CMK (cell line): ENCODE results near the gene TTC22.

ENCODE experiments used
- DNase-seq: peaks from one replicate; pipeline ENCODE4 v3.0.0-alpha.2; 2010; ENCODE audit warnings: low read depth

TTC22 gene

GRCh38 chr1:54834007-54834541, 33.0 kb upstream of the TTC22 start:
- no peak for DNase-seq

GRCh38 chr1:54833121-54833520, 32.0 kb upstream of the TTC22 start:
- no peak for DNase-seq

GRCh38 chr1:54826226-54826816, 25.2 kb upstream of the TTC22 start:
- DNase-seq = no peak

- DNase-seq = no peak
These were observed 24.6 kb upstream of the TTC22 start for GRCh38 chr1:54825696-54826095.

GRCh38 chr1:54823670-54824069, 22.5 kb upstream of the TTC22 start:
- no peak for DNase-seq

GRCh38 chr1:54819733-54820132, 18.6 kb upstream of the TTC22 start:
- DNase-seq = no peak

GRCh38 chr1:54819195-54819536, 18.0 kb upstream of the TTC22 start:
- DNase-seq = no peak

- DNase-seq = no peak
These were observed 17.5 kb upstream of the TTC22 start for GRCh38 chr1:54818461-54819194.

GRCh38 chr1:54816951-54817350, 15.8 kb upstream of the TTC22 start:
- DNase-seq = no peak

GRCh38 chr1:54816130-54816529, 15.0 kb upstream of the TTC22 start:
- no peak for DNase-seq

GRCh38 chr1:54815086-54815876, 14.2 kb upstream of the TTC22 start:
- DNase-seq = no peak

GRCh38 chr1:54814571-54814970, 13.4 kb upstream of the TTC22 start:
- no peak for DNase-seq

GRCh38 chr1:54814126-54814498, 13.0 kb upstream of the TTC22 start:
- DNase-seq = no peak

GRCh38 chr1:54813485-54814125, 12.5 kb upstream of the TTC22 start:
- DNase-seq = no peak

GRCh38 chr1:54812801-54813484, 11.8 kb upstream of the TTC22 start:
- no peak for DNase-seq

GRCh38 chr1:54811739-54812655, 10.9 kb upstream of the TTC22 start:
- DNase-seq = no peak

GRCh38 chr1:54811066-54811465, 9.9 kb upstream of the TTC22 start:
- no peak for DNase-seq

- DNase-seq = peak; percentile 43
These were observed 9.2 kb upstream of the TTC22 start for GRCh38 chr1:54810153-54810942.

GRCh38 chr1:54809496-54810074, 8.5 kb upstream of the TTC22 start:
- no peak for DNase-seq
